ENCODE measurements around the gene ADAM12. TPM values are rescaled to one million over a fixed set of nuclear protein-coding genes. Genes with fewer than 3 reads are reported as not detected.
A peak's percentile ranks its signal among the peaks of the same experiment; 100 is the strongest.

ADAM12 gene
- total RNA-seq, 1 donor from 2014 or later = 8.0 TPM

GRCh38 chr10:126063353-126063791, 324.9 kb downstream of the ADAM12 start:
- H3K4me1 ChIP-seq = peaks cover 26% of the 10 kb centered on the region
- peak overlapping the region; percentile 90 for H3K27ac Mint-ChIP-seq
- H3K9me3 Mint-ChIP-seq = peaks cover 6% of the 10 kb centered on the region

DNA sequence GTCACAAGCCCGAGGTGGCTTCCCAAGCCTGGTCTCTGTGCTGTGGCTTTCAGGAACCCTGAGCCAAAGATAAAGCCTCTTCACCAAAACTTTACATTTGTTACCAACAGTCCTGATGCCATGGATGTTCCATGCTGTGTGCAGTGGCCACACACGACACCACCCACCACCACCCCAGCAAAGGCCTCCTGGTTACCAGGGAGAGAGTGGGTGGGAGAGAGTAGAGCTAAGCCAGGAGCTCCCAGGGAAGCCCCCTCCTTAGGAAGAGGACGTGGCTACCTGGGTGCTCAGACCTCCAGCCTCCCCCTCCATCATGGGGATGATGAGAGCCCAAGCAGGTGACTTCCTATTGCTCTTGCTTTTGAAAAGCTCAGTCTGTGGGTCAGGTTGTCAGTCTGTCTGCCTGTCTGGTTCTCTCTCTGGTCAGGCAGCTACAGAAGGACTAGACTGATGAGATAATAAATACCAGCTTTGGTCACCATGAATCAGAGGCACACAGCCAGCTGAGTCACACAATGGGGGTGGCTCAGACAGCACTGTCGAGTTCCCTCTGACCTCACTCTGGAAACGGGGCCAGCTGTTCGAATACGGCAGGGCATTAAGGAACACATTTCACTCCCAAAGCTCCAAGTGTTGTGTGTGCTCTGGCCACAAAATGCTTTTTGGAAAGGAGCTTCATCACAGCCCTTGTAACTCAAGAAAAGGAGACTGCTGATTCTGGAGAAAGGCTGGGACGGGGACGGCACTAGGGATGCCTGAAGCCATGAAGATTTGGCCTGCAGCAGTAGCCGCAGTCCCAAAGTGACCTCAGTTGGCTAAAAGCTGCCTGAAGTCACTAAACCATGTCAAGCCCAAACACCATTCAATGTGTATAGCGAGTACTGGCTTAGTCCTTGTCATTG, 325.9 kb downstream of the ADAM12 start:
- H3K79me2 ChIP-seq (ENCODE audit: low read depth) = no peaks in the 10 kb centered on the region
- H3K4me1 ChIP-seq = peaks cover 24% of the 10 kb centered on the region
- H3K4me3 ChIP-seq = no peak overlapping the region
- no peak overlapping the region for H3K27ac ChIP-seq
- no peaks in the 10 kb centered on the region for H3K36me3 Mint-ChIP-seq
- no peak for TF ChIP-seq EZH2 (IDR thresholded peaks at IDR 0.05)
- TF ChIP-seq CTCF (IDR thresholded peaks at IDR 0.05) = no peak
- no peak for TF ChIP-seq EZH2phosphoT487 (IDR thresholded peaks at IDR 0.05)
- no peaks in the 10 kb centered on the region for H4K20me1 ChIP-seq (ENCODE audit: low read depth)
- no peak overlapping the region for H3K9ac ChIP-seq
- no peaks in the 10 kb centered on the region for H3K36me3 ChIP-seq
- H3K4me2 ChIP-seq = no peak overlapping the region
- H3K27ac Mint-ChIP-seq = peak overlapping the region; percentile 81
- peaks cover 10% of the 10 kb centered on the region for H3K27me3 Mint-ChIP-seq (ENCODE audit: insufficient read depth, low read depth)
- H3K4me3 Mint-ChIP-seq = no peak overlapping the region
- H3K9me3 ChIP-seq (ENCODE audit: low read depth) = no peaks in the 10 kb centered on the region
- H2AFZ ChIP-seq (replicated peaks) = no peak overlapping the region
- H3K27me3 ChIP-seq = no peaks in the 10 kb centered on the region
- no peaks in the 10 kb centered on the region for H3F3A ChIP-seq (ENCODE audit: low read depth)
- H3K4me1 Mint-ChIP-seq = peaks cover 46% of the 10 kb centered on the region
- H3K9me3 Mint-ChIP-seq = peaks cover 6% of the 10 kb centered on the region
- DNase-seq (ENCODE audit: low spot score) = no peak

More at GRCh38 chr10:126063353-126063791, 324.9 kb downstream of the ADAM12 start:
- no peaks in the 10 kb centered on the region for H3F3A ChIP-seq (ENCODE audit: low read depth)
- H3K4me2 ChIP-seq = no peak overlapping the region
- H3K9ac ChIP-seq = no peak overlapping the region
- no peaks in the 10 kb centered on the region for H3K9me3 ChIP-seq (ENCODE audit: low read depth)
- no peaks in the 10 kb centered on the region for H3K27me3 ChIP-seq
- no peak for DNase-seq (ENCODE audit: low spot score)
- TF ChIP-seq CTCF (IDR thresholded peaks at IDR 0.05) = no peak
- no peak for TF ChIP-seq EZH2 (IDR thresholded peaks at IDR 0.05)
- TF ChIP-seq EZH2phosphoT487 (IDR thresholded peaks at IDR 0.05) = no peak
- no peak overlapping the region for H2AFZ ChIP-seq (replicated peaks)
- H3K36me3 Mint-ChIP-seq = no peaks in the 10 kb centered on the region
- no peak overlapping the region for H3K4me3 Mint-ChIP-seq
- H3K36me3 ChIP-seq = no peaks in the 10 kb centered on the region
- no peak overlapping the region for H3K4me3 ChIP-seq
- peaks cover 43% of the 10 kb centered on the region for H3K4me1 Mint-ChIP-seq
- no peaks in the 10 kb centered on the region for H3K79me2 ChIP-seq (ENCODE audit: low read depth)
- peaks cover 8% of the 10 kb centered on the region for H3K27me3 Mint-ChIP-seq (ENCODE audit: insufficient read depth, low read depth)
- H3K27ac ChIP-seq = no peak overlapping the region
- H4K20me1 ChIP-seq (ENCODE audit: low read depth) = no peaks in the 10 kb centered on the region

- H3K9me3 Mint-ChIP-seq = peaks cover 6% of the 10 kb centered on the region
- Histone ChIP-seq H2AFZ (replicated peaks) (no peak overlapping the region), H4K20me1 (ENCODE audit: low read depth) (no peaks in the 10 kb centered on the region), H3K36me3 (no peaks in the 10 kb centered on the region), H3K9me3 (ENCODE audit: low read depth) (no peaks in the 10 kb centered on the region), H3K27ac (no peak overlapping the region), H3K27me3 (no peaks in the 10 kb centered on the region), H3K4me1 (peaks cover 19% of the 10 kb centered on the region), H3K4me2 (no peak overlapping the region), H3K79me2 (ENCODE audit: low read depth) (no peaks in the 10 kb centered on the region), H3K9ac (no peak overlapping the region), H3F3A (ENCODE audit: low read depth) (no peaks in the 10 kb centered on the region), H3K4me3 (no peak overlapping the region)
- peaks cover 46% of the 10 kb centered on the region for H3K4me1 Mint-ChIP-seq
- no peak for DNase-seq (ENCODE audit: low spot score)
- peak overlapping the region; percentile 85 for H3K27ac Mint-ChIP-seq
- no peak overlapping the region for H3K4me3 Mint-ChIP-seq
- no peak for TF ChIP-seq EZH2phosphoT487 (IDR thresholded peaks at IDR 0.05)
- no peaks in the 10 kb centered on the region for H3K36me3 Mint-ChIP-seq
- peaks cover 10% of the 10 kb centered on the region for H3K27me3 Mint-ChIP-seq (ENCODE audit: insufficient read depth, low read depth)
Measured at GRCh38 chr10:126061526-126061925, 326.8 kb downstream of the ADAM12 start.
